ENCODE measurements around the gene GAS2L2.

DNA sequence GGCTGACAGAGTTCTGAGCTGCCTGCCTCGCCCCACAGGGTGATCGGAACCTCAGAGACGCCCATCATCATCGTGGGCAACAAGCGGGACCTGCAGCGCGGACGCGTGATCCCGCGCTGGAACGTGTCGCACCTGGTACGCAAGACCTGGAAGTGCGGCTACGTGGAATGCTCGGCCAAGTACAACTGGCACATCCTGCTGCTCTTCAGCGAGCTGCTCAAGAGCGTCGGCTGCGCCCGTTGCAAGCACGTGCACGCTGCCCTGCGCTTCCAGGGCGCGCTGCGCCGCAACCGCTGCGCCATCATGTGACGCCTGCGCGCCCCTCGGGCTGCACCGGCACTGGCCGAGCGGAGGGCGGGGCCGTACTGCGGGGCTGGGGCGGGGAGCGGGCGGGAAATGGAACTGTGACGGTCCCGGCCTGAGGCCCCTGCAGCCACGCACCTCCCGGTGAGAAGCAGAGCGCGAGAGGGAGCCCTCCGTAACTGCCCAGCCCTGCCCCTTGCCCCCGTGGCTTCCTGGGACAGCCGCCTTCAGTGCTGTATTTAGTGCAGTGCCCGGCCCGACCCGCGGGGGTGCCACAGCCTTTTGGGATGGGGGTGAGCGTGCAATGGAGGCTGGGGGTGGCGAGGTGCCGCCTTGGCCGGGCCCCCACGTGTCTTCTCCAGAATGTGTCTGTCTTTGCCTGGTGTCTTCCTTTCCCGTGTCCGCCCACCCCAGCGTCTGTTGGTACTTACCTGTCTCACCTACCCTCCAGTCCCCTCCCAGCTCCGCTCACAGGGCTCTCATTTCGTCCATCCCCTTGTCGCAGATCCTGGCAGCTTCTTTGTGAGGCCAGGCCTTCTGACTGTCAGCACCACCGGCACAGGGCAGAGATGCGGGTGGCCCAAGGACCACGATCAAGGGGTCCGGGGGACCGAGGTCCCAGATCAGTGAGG, 11.8 kb downstream of the GAS2L2 start:
- TF ChIP-seq, protein P1, sequence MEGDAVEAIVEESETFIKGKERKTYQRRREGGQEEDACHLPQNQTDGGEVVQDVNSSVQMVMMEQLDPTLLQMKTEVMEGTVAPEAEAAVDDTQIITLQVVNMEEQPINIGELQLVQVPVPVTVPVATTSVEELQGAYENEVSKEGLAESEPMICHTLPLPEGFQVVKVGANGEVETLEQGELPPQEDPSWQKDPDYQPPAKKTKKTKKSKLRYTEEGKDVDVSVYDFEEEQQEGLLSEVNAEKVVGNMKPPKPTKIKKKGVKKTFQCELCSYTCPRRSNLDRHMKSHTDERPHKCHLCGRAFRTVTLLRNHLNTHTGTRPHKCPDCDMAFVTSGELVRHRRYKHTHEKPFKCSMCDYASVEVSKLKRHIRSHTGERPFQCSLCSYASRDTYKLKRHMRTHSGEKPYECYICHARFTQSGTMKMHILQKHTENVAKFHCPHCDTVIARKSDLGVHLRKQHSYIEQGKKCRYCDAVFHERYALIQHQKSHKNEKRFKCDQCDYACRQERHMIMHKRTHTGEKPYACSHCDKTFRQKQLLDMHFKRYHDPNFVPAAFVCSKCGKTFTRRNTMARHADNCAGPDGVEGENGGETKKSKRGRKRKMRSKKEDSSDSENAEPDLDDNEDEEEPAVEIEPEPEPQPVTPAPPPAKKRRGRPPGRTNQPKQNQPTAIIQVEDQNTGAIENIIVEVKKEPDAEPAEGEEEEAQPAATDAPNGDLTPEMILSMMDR (IDR thresholded peaks at IDR 0.05), result no peak
- TF ChIP-seq POLR2A (IDR thresholded peaks at IDR 0.05), result no peak
